Panc1 (cell line): Measurements from ENCODE around the gene NAALAD2. TPM values are rescaled to one million over a fixed set of nuclear protein-coding genes. Genes with fewer than 3 reads are reported as not detected.

ENCODE experiments used
- ATAC-seq: fragments of 200-7000 bp; cut with Tn5 transposase; 2 replicates; pipeline ENCODE4 v1.9.1; 2020; ENCODE audit warnings: mild to moderate bottlenecking, moderate library complexity
- BruUV-seq: library from RNA; stranded (reverse); fragments of 400-500 nt; replicated peaks from 2 replicates; lab custom pipeline; 2021; lab: Mats Ljungman, UMichigan
- CTCF ChIA-PET: fragments of 300-600 bp; sonication (Branson Sonifier 250); formaldehyde crosslinking; loops from one replicate; lab custom pipeline; 2022; ENCODE audit warnings: antibody characterized with exemption; lab: Charles Lee
- POLR2A ChIA-PET: fragments of 300-600 bp; sonication (Branson Sonifier 250); formaldehyde crosslinking; loops from one replicate; lab custom pipeline; 2022; ENCODE audit warnings: antibody characterized with exemption; lab: Charles Lee
- DNase-seq: peaks from one replicate; pipeline ENCODE4 v3.0.0-alpha.2; 2010; ENCODE audit warnings: low read depth, low spot score
- H3K27ac ChIP-seq: 2 replicates; pipeline ENCODE4 v1.5.1; 2011; ENCODE audit warnings: mild to moderate bottlenecking, low read length, inconsistent platforms
- H3K27me3 ChIP-seq: fragments of 200-500 bp; sonication (Bioruptor generic); 2 replicates; pipeline ENCODE4 v1.6.0; 2014; ENCODE audit warnings: low read length, inconsistent platforms; ENCODE audit not compliant: control insufficient read depth, insufficient read depth
- H3K36me3 ChIP-seq: fragments of 200-500 bp; sonication (Bioruptor generic); 2 replicates; pipeline ENCODE4 v1.5.1; 2014; ENCODE audit warnings: inconsistent platforms, mild to moderate bottlenecking, low read length, moderate library complexity; ENCODE audit not compliant: control insufficient read depth, insufficient read depth
- H3K4me1 ChIP-seq: 2 replicates; pipeline ENCODE4 v1.5.1; 2011; ENCODE audit warnings: inconsistent platforms, mild to moderate bottlenecking, low read length, moderate library complexity; ENCODE audit not compliant: control insufficient read depth, insufficient read depth
- H3K4me3 ChIP-seq, 2 experiments: 2 replicates each; pipeline ENCODE4 v1.5.1; 2011 to 2012; ENCODE audit warnings: low read depth in 2 of 2, low read length in 2 of 2, mild to moderate bottlenecking in 2 of 2, inconsistent platforms in 1 of 2, moderate library complexity in 1 of 2
- H3K9me3 ChIP-seq: fragments of 200-500 bp; sonication (Bioruptor generic); 2 replicates; pipeline ENCODE4 v1.5.1; 2014; ENCODE audit warnings: low read depth, mild to moderate bottlenecking, inconsistent platforms, low read length, moderate library complexity; ENCODE audit not compliant: control insufficient read depth, insufficient read depth
- POLR2AphosphoS5 ChIP-seq: IDR thresholded peaks from 2 replicates; pipeline ENCODE4 v1.6.1; 2012; ENCODE audit warnings: mild to moderate bottlenecking, low read depth, low read length, moderate library complexity
- SIN3A ChIP-seq: IDR thresholded peaks from 2 replicates; pipeline ENCODE4 v1.6.1; 2012; ENCODE audit warnings: low read depth, mild to moderate bottlenecking, low read length, moderate library complexity, borderline replicate concordance; ENCODE audit not compliant: insufficient read depth
- TCF7L2 ChIP-seq: IDR thresholded peaks from 2 replicates; pipeline ENCODE4 v1.6.1; 2011; ENCODE audit warnings: mild to moderate bottlenecking, low read depth, low read length, inconsistent platforms
- in situ Hi-C: cut with HindIII; loops from 2 replicates; pipeline ENCODE4 v1.10.0; 2016; ENCODE audit warnings: low sequenced_read_pairs, low pct_unique_long_range_greater_than_20kb
- intact Hi-C: fragments of 100-400 bp; cut with micrococcal nuclease; formaldehyde crosslinking; loops from one replicate; pipeline ENCODE4 v1.10.0; 2022; ENCODE audit not compliant: unreplicated experiment
- total RNA-seq: library from RNA; stranded (reverse); gene quantifications from one replicate; pipeline ENCODE4 v1.2.1, GENCODE V29; 2021; ENCODE audit not compliant: unreplicated experiment
- TF ChIP-seq, protein P1 (sequence below): fragments of 450-650 bp; IDR thresholded peaks from 2 replicates; pipeline ENCODE4 v1.5.1; 2017; ENCODE audit warnings: mild to moderate bottlenecking
- TF ChIP-seq, protein P2 (sequence below), 2 experiments: IDR thresholded peaks; 2 replicates each; pipeline ENCODE4 v1.6.1; 2011 to 2012; ENCODE audit warnings: low read depth in 2 of 2, control low read depth in 1 of 2, low read length in 1 of 2, mild to moderate bottlenecking in 1 of 2, moderate library complexity in 1 of 2; ENCODE audit not compliant: insufficient read depth in 1 of 2

Gene NAALAD2
- total RNA-seq, 1 experiment from 2014 or later, result not detected

DNA sequence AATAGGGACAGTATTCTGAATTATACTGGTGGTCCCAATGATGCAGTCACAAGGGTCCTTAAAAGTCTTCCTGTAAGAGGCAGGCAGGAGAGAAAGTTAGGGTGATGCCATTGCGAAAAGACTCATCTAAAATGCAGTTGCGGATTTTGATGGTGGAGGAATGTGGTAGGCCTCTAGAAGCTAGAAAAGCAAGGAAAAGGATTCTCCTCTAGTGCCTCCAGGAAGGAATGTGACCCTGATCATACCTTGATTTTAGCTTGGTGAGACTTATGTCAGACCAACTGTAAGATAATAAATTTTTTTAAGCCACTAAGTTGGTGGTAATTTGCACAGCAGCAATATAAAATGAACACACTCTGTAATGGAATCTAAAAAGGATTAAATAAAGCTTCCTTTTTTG, 54.5 kb downstream of the NAALAD2 start:
- BruUV-seq, result no TSS peak
- H3K27ac ChIP-seq, result no peak overlapping the region
- intact Hi-C loops, result no loop called here
- ChIA-PET POLR2A (no interaction called here), CTCF (no interaction called here)
- ATAC-seq (no peak), DNase-seq (no peak)
- in situ Hi-C loops, result no loop called here
- no peaks in the 10 kb centered on the region; the same call in 1 of the 2 replicates for H3K36me3 ChIP-seq
- H3K9me3 ChIP-seq, result no peaks in the 10 kb centered on the region
- no peak for TF ChIP-seq POLR2AphosphoS5
- TF ChIP-seq, protein P1, sequence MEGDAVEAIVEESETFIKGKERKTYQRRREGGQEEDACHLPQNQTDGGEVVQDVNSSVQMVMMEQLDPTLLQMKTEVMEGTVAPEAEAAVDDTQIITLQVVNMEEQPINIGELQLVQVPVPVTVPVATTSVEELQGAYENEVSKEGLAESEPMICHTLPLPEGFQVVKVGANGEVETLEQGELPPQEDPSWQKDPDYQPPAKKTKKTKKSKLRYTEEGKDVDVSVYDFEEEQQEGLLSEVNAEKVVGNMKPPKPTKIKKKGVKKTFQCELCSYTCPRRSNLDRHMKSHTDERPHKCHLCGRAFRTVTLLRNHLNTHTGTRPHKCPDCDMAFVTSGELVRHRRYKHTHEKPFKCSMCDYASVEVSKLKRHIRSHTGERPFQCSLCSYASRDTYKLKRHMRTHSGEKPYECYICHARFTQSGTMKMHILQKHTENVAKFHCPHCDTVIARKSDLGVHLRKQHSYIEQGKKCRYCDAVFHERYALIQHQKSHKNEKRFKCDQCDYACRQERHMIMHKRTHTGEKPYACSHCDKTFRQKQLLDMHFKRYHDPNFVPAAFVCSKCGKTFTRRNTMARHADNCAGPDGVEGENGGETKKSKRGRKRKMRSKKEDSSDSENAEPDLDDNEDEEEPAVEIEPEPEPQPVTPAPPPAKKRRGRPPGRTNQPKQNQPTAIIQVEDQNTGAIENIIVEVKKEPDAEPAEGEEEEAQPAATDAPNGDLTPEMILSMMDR, result no peak
- no peak for TF ChIP-seq SIN3A
- TF ChIP-seq, protein P2, sequence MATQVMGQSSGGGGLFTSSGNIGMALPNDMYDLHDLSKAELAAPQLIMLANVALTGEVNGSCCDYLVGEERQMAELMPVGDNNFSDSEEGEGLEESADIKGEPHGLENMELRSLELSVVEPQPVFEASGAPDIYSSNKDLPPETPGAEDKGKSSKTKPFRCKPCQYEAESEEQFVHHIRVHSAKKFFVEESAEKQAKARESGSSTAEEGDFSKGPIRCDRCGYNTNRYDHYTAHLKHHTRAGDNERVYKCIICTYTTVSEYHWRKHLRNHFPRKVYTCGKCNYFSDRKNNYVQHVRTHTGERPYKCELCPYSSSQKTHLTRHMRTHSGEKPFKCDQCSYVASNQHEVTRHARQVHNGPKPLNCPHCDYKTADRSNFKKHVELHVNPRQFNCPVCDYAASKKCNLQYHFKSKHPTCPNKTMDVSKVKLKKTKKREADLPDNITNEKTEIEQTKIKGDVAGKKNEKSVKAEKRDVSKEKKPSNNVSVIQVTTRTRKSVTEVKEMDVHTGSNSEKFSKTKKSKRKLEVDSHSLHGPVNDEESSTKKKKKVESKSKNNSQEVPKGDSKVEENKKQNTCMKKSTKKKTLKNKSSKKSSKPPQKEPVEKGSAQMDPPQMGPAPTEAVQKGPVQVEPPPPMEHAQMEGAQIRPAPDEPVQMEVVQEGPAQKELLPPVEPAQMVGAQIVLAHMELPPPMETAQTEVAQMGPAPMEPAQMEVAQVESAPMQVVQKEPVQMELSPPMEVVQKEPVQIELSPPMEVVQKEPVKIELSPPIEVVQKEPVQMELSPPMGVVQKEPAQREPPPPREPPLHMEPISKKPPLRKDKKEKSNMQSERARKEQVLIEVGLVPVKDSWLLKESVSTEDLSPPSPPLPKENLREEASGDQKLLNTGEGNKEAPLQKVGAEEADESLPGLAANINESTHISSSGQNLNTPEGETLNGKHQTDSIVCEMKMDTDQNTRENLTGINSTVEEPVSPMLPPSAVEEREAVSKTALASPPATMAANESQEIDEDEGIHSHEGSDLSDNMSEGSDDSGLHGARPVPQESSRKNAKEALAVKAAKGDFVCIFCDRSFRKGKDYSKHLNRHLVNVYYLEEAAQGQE (IDR thresholded peaks at IDR 0.05; ENCODE audit: insufficient read depth in 1 of 2, low read depth in 2 of 2, low read length in 1 of 2), result no peak
- no peak for TF ChIP-seq TCF7L2
- H3K4me3 ChIP-seq, result no peak overlapping the region
- no peaks in the 10 kb centered on the region for H3K27me3 ChIP-seq
- H3K4me1 ChIP-seq, result no peaks in the 10 kb centered on the region

DNA sequence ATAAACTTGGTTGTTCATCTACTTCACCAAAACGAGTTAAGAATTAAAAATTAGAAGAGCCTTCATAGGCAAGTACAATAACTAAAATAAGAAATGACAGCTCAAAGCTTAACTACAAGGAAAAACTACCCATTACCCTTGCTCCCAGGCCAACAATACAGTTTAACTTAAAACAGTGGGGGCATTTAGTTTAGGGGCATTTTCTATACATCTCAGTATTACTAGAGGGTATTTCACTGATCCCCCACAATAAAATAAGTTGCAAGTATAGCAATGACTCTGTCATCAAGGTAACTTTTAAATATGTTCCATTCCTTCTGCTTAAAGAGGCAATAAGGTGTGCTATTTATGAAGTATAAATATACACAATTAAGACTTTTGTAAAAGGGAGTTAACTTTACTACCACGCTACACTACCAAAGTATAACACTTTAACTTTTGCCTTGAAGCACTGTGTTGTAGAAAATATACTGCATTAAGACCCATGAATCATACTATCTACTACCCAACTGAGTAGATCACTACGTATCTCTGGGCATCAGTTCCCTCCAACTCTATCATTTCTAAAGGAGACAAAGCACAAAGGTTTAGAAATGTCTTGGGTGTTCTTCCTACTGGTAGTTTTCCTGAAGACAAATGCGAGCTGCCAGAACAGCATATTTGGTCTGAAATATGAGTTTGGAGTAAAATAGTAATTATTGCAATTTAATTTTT, 58.6 kb downstream of the NAALAD2 start:
- ChIA-PET POLR2A (no interaction called here), CTCF (interaction anchor here (0.6 kb wide), 1 partner anchor 91 kb away, joined by 4 read pairs; no protein-coding TSS in a partner anchor)
- no peaks in the 10 kb centered on the region; the same call in 1 of the 2 replicates for H3K4me1 ChIP-seq
- in situ Hi-C loops (no loop called here), intact Hi-C loops (no loop called here)
- DNase-seq, result no peak
- TF ChIP-seq, protein P1, result no peak
- TF ChIP-seq POLR2AphosphoS5 (no peak), SIN3A (no peak), TCF7L2 (no peak)
- TF ChIP-seq, protein P2 (IDR thresholded peaks at IDR 0.05; ENCODE audit: insufficient read depth in 1 of 2, low read depth in 2 of 2, low read length in 1 of 2), result no peak
- H3K9me3 ChIP-seq, result no peaks in the 10 kb centered on the region
- no peak overlapping the region for H3K4me3 ChIP-seq
- H3K36me3 ChIP-seq, result peaks cover 7% of the 10 kb centered on the region
- no TSS peak for BruUV-seq
- H3K27me3 ChIP-seq, result no peaks in the 10 kb centered on the region
- H3K27ac ChIP-seq, result no peak overlapping the region
- ATAC-seq, result no peak
